HG03139 (cell line): ENCODE measurements around the gene PDIA6.
A peak's percentile ranks its signal among the peaks of the same experiment; 100 is the strongest.

Experiments
- ATAC-seq: cut with Tn5 transposase; IDR thresholded peaks from one replicate; pipeline ENCODE4 v1.9.1; 2021; ENCODE audit not compliant: unreplicated experiment

PDIA6 gene

GRCh38 chr2:10812362-10813162, at the start of gene PDIA6:
Gene PDIA6, minus strand, starts transcription at chr2:10812785. Its CDS starts 89 bp downstream, at chr2:10812696.
- peak; percentile 85 for ATAC-seq

GRCh38 chr2:10862330-10862729, 49.7 kb upstream of the PDIA6 start:
- no peak for ATAC-seq

DNA sequence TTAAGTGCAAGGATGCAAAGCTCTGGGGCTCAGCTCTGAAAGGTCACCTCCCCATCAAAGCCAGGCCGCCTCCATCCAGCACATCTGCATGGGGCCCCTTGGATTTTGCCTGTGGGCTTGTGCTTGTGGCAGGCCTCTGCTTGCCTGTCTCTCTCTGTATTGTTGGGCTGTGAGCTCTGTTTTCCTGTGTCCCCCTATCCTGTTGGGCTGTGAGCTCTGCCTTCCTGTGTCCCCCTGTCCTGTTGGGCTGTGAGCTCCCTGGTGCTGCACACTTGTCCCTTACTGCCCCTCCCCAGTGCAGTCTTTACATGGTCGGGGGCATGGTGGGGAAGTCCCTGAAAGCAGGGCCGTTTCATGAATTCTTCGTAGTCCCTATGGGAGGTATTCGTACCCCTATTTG, 49.2 kb upstream of the PDIA6 start:
- ATAC-seq, result no peak

- no peak for ATAC-seq
Measured at GRCh38 chr2:10860814-10861325, 48.3 kb upstream of the PDIA6 start.

DNA sequence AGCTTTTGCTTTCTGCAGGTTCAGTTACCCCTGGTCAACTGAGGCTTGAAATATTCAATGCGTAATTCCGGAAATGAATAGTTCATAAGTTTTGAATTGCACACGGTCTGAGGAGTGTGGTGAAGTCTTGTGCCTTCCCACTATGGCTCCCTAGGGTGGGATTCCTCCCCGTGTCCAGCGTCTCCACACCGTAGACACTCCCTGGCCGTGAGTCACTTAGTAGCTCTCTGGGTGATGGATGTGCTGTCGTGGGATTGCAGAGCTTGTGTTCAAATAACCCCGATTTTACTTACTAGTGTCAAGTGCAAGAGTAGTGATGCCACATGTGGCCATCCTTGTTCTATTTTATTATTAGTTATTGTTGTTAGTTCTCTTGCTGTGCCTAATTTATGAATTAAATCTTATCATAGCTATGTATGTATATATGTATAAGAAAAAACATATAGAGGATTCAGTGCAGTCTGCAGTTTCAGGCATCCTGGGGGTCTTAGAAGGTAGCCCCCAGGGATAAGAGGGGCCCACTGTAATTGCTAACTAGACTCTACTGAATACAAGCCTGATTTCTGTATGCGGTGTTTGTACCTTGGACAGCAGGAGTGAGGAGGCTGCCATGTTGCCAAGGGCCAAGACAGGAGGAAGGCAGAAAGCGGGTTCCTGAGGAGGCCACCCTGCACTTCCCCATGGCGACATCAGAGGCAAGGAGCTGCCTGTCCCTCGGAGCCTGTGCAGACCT, 47.7 kb upstream of the PDIA6 start:
- no peak for ATAC-seq

DNA sequence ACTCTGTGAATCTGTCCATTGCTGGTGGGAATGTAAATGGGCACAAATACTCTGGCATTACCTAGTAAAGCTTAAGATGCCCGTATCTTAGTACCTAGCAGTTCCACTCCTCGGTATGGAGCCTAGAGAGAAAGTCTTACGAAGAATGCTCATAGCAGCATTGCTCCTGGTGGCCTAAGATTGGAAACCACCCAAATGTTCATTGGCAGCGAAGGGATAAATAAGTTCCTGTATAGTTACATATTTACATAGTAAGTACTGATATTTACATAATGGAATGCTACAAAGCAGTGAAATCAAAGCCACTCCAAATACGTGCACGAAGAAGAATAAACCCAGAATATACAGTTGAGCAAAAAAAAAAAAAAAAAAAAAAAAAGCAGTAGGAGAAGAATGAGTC, 46.7 kb upstream of the PDIA6 start:
- no peak for ATAC-seq

- no peak for ATAC-seq
Measured at GRCh38 chr2:10848541-10848940, 36.0 kb upstream of the PDIA6 start.

DNA sequence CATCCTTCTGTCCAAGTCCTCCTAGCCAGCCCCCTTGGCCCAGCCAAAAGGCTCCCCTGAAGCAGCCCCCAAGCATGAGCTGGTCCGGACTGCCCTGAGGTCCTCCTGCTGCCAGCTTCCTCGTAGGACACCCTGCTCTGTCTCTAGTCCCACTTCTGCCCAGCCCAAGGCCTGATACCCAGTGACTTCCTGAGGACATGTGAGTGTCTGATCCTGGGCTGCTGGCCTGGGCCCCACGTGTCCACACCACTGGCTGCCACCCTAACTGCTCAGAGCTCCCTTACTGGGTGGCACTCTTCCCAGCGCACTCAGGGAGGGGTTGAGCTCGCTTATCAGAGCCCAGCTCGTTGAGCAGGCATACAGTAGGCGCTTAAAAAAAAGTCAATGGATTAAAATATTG, 34.4 kb upstream of the PDIA6 start:
- ATAC-seq, result no peak

DNA sequence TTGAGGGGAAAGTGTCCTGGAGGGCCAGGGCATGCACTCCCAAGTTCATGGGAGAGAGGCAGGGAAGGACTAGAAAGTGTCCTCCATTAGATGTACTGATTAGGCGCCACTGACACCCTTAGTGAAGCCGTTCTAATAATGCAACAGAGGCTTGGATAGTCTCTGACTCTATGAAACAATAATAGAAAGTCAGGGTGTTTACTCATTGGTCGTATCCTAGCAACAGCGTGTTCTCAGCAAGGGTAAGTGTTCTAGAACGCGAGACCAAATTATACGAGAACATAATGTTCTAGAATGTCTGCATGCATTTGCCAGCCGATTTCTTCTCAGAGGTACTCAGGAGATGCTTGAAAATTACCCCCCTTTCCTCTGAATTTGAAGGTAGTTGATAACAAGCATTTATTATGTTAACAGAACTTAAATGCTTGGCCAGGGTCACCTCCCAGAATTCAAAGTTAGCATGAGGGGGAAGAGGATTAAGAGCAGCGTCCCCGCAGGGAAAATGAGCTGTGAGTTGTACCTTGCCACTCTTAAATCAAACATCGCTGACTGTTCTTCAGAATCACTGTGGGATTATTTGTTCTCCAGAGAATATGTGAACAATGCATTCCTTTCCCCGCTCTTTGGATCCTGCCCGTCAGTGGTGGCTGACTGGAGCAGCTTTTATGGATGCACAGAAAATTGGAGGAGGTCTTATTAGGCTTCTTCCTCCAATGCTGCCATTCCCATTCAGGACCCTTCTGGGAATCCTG, 33.7 kb upstream of the PDIA6 start:
- no peak for ATAC-seq

GRCh38 chr2:10845640-10846039, 33.1 kb upstream of the PDIA6 start:
- no peak for ATAC-seq

GRCh38 chr2:10844097-10844496, 31.5 kb upstream of the PDIA6 start:
- ATAC-seq, result no peak

DNA sequence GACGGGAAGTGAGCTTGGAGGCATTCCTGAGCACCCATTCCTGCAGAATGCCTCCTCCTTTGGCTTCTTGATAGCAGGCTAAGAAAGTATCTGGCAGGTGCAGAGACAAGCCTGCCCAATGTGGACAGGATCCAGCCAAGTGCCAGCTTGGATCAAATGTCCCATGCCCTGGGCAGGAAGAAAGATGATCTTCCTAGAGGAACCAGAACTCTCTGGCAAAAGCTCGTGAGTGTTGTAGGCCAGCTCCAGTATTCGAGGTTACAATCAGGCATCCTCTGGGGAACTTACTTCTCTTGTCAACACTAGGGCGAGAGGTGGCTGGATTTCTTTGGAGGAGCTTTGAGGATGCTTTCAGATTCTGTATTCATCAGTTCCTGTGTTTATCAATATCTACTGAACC, 29.9 kb upstream of the PDIA6 start:
- ATAC-seq, result no peak

- no peak for ATAC-seq
Measured at GRCh38 chr2:10841547-10842219, 29.1 kb upstream of the PDIA6 start.

- ATAC-seq, result no peak
Measured at GRCh38 chr2:10839813-10840212, 27.2 kb upstream of the PDIA6 start.

- no peak for ATAC-seq
Measured at GRCh38 chr2:10838734-10839133, 26.1 kb upstream of the PDIA6 start.

GRCh38 chr2:10837298-10838266, 25.0 kb upstream of the PDIA6 start:
- no peak for ATAC-seq

- peak; percentile 71 for ATAC-seq
Measured at GRCh38 chr2:10835052-10835970, 22.7 kb upstream of the PDIA6 start.

DNA sequence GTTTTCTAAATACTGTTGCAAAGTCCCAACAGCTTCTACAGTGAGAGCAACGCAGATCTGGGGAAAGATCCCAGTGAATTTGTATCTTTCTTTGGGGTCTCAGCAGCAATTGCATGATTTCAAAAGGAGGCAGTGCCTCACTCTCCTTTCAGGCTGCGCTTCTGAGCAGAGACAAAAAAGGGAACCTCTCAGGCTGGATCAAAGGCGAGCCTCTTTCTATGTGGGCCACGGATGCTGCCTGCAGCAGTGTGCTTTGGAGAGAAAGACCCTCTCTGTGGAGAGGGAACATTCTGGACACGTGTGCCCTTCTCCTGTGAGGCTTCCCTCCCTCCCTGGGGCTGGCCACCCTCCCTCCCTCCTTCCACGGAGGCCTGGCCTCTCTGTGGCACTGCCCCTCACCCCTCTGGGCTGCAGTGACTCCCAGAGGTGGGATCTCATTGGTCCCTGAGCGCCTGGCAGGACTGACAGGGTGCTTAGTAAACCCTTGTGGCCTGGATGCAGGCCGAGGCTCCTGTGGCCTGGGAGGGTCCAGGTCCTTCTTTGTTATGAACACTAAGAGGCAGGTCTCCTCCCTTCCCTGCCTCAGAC, 21.6 kb upstream of the PDIA6 start:
- ATAC-seq, result no peak
